Mesendoderm (in vitro differentiated cells): ENCODE results near the gene DEPDC1. TPM values are rescaled to one million over a fixed set of nuclear protein-coding genes. Genes with fewer than 3 reads are reported as not detected.

Source experiments
- DNase-seq: peaks from one replicate; pipeline ENCODE4 v3.0.0; 2013
- H2AK5ac ChIP-seq: 2 replicates; pipeline ENCODE4 v1.6.1; 2013; ENCODE audit warnings: low read length, inconsistent platforms
- H2BK120ac ChIP-seq: 2 replicates; pipeline ENCODE4 v1.6.1; 2013; ENCODE audit warnings: low read depth, mild to moderate bottlenecking, low read length, moderate library complexity, mixed read lengths
- H2BK15ac ChIP-seq: replicated peaks from 2 replicates; pipeline ENCODE4 v1.6.1; 2013; ENCODE audit warnings: low read depth, mild to moderate bottlenecking, moderate library complexity
- H2BK5ac ChIP-seq: 2 replicates; pipeline ENCODE4 v1.6.1; 2013; ENCODE audit warnings: low read length, inconsistent platforms
- H3K18ac ChIP-seq: 2 replicates; pipeline ENCODE4 v1.6.1; 2013; ENCODE audit warnings: mild to moderate bottlenecking, low read length, mixed read lengths
- H3K23ac ChIP-seq: one replicate; pipeline ENCODE4 v1.6.1; 2013; ENCODE audit warnings: low read length
- H3K27ac ChIP-seq: 2 replicates; pipeline ENCODE4 v1.5.1; 2013; ENCODE audit warnings: low read depth, mild to moderate bottlenecking, inconsistent platforms, low read length, moderate library complexity
- H3K27me3 ChIP-seq: 2 replicates; pipeline ENCODE4 v1.6.1; 2013; ENCODE audit warnings: low read length, control low read depth, mild to moderate bottlenecking, inconsistent platforms; ENCODE audit not compliant: insufficient read depth, poor library complexity
- H3K36me3 ChIP-seq: 2 replicates; pipeline ENCODE4 v1.6.1; 2013; ENCODE audit warnings: low read length, inconsistent platforms; ENCODE audit not compliant: control insufficient read depth, insufficient read depth
- H3K4ac ChIP-seq: one replicate; pipeline ENCODE4 v1.6.1; 2013; ENCODE audit warnings: low read depth, mild to moderate bottlenecking, low read length, moderate library complexity
- H3K4me1 ChIP-seq: 2 replicates; pipeline ENCODE4 v1.6.1; 2013; ENCODE audit warnings: low read depth, low read length, inconsistent platforms; ENCODE audit not compliant: control insufficient read depth
- H3K4me2 ChIP-seq: 2 replicates; pipeline ENCODE4 v1.6.1; 2013; ENCODE audit warnings: low read length
- H3K4me3 ChIP-seq: 2 replicates; pipeline ENCODE4 v1.5.1; 2013; ENCODE audit warnings: mild to moderate bottlenecking, low read length
- H3K56ac ChIP-seq: one replicate; pipeline ENCODE4 v1.6.1; 2013; ENCODE audit warnings: low read length
- H3K79me1 ChIP-seq: 2 replicates; pipeline ENCODE4 v1.6.1; 2013; ENCODE audit warnings: low read length, inconsistent platforms
- H3K79me2 ChIP-seq: 2 replicates; pipeline ENCODE4 v1.6.1; 2013; ENCODE audit warnings: mild to moderate bottlenecking, low read length; ENCODE audit not compliant: control insufficient read depth, insufficient read depth
- H3K9ac ChIP-seq: 2 replicates; pipeline ENCODE4 v1.6.1; 2013; ENCODE audit warnings: low read length, inconsistent platforms
- H4K5ac ChIP-seq: one replicate; pipeline ENCODE4 v1.6.1; 2013; ENCODE audit warnings: low read length
- H4K8ac ChIP-seq: one replicate; pipeline ENCODE4 v1.6.1; 2013; ENCODE audit warnings: low read depth, mild to moderate bottlenecking, control low read depth, low read length, moderate library complexity
- WGBS: extraction: QIAGEN DNeasy Blood & Tissue Kit; methylation state at CpG from one replicate; pipeline ENCODE4 v1.1.7; 2013; ENCODE audit warnings: low lambda C conversion rate, missing lambda C conversion rate; ENCODE audit not compliant: insufficient coverage; ENCODE audit errors: extremely low coverage; 5-methylcytosine and 5-hydroxymethylcytosine counted together
- polyA plus RNA-seq, 2 experiments: library from polyadenylated mRNA; stranded (reverse); fragments of 200-250 nt; gene quantifications; one replicate each; pipeline ENCODE4 v1.2.3, GENCODE V29; 2013

Gene DEPDC1
- polyA plus RNA-seq (2013, experiment 1 of 2): 28.3 TPM
- polyA plus RNA-seq (2013, experiment 2 of 2): 29.9 TPM

- H3K4me2 ChIP-seq: peak within 1 kb of the TSS; percentile 85
- H2AK5ac ChIP-seq: no peak within 1 kb of the TSS
- no peak within 1 kb of the TSS for H2BK15ac ChIP-seq
- peak within 1 kb of the TSS; percentile 83 for H2BK5ac ChIP-seq
- peak within 1 kb of the TSS; percentile 13 for H3K27ac ChIP-seq
- peak within 1 kb of the TSS; percentile 98 for H3K56ac ChIP-seq
- DNase-seq: peak; percentile 98
- no peak within 1 kb of the TSS for H4K8ac ChIP-seq
- H3K23ac ChIP-seq: peak within 1 kb of the TSS; percentile 24
- peaks cover 11% of the 10 kb centered on the region for H3K79me2 ChIP-seq
- peak within 1 kb of the TSS; percentile 98 for H3K9ac ChIP-seq
- no peaks in the 10 kb centered on the region for H3K27me3 ChIP-seq
- peaks cover 4% of the 10 kb centered on the region for H3K79me1 ChIP-seq
- peak within 1 kb of the TSS; percentile 74 for H3K4me3 ChIP-seq
- H4K5ac ChIP-seq: no peak within 1 kb of the TSS
- peaks cover 4% of the 10 kb centered on the region for H3K4me1 ChIP-seq
- WGBS: no CpG with 5 or more reads among the region's 64 CpGs
- H3K4ac ChIP-seq: peak within 1 kb of the TSS; percentile 94
- peak within 1 kb of the TSS; percentile 4 for H2BK120ac ChIP-seq
- no peaks in the 10 kb centered on the region for H3K36me3 ChIP-seq
- peak within 1 kb of the TSS; percentile 65 for H3K18ac ChIP-seq
These were observed at the start of gene DEPDC1 for GRCh38 chr1:68496680-68497357. DEPDC1 (minus strand) TSS chr1:68497082; CDS start chr1:68496999, 83 bp downstream.

GRCh38 chr1:68544651-68545050, 47.8 kb upstream of the DEPDC1 start:
- H3K79me1 ChIP-seq: no peaks in the 10 kb centered on the region
- no peak overlapping the region for H2BK15ac ChIP-seq
- H3K36me3 ChIP-seq: no peaks in the 10 kb centered on the region
- no peak overlapping the region for H2BK120ac ChIP-seq
- H4K8ac ChIP-seq: no peak overlapping the region
- H2BK5ac ChIP-seq: no peak overlapping the region
- H3K56ac ChIP-seq: no peak overlapping the region
- no peak overlapping the region for H3K9ac ChIP-seq
- no peaks in the 10 kb centered on the region for H3K27me3 ChIP-seq
- no peak overlapping the region for H3K18ac ChIP-seq
- no peak overlapping the region for H2AK5ac ChIP-seq
- H3K23ac ChIP-seq: no peak overlapping the region
- H4K5ac ChIP-seq: no peak overlapping the region
- no peaks in the 10 kb centered on the region for H3K79me2 ChIP-seq
- H3K4me3 ChIP-seq: no peak overlapping the region
- H3K27ac ChIP-seq: no peak overlapping the region
- WGBS: no CpG with 5 or more reads among the region's 4 CpGs
- H3K4me2 ChIP-seq: no peak overlapping the region
- no peaks in the 10 kb centered on the region for H3K4me1 ChIP-seq
- DNase-seq: no peak
- H3K4ac ChIP-seq: no peak overlapping the region

GRCh38 chr1:68542586-68542985, 45.7 kb upstream of the DEPDC1 start:
- H2AK5ac ChIP-seq: no peak overlapping the region
- H2BK15ac ChIP-seq: no peak overlapping the region
- no peak overlapping the region for H4K5ac ChIP-seq
- H3K79me1 ChIP-seq: no peaks in the 10 kb centered on the region
- no peak overlapping the region for H4K8ac ChIP-seq
- H3K56ac ChIP-seq: no peak overlapping the region
- DNase-seq: no peak
- H3K27me3 ChIP-seq: no peaks in the 10 kb centered on the region
- no peaks in the 10 kb centered on the region for H3K4me1 ChIP-seq
- H3K4me3 ChIP-seq: no peak overlapping the region
- no peak overlapping the region for H3K4me2 ChIP-seq
- H2BK120ac ChIP-seq: no peak overlapping the region
- no peak overlapping the region for H2BK5ac ChIP-seq
- H3K27ac ChIP-seq: no peak overlapping the region
- no peak overlapping the region for H3K9ac ChIP-seq
- H3K36me3 ChIP-seq: no peaks in the 10 kb centered on the region
- H3K79me2 ChIP-seq: no peaks in the 10 kb centered on the region
- no peak overlapping the region for H3K18ac ChIP-seq
- H3K23ac ChIP-seq: no peak overlapping the region
- H3K4ac ChIP-seq: no peak overlapping the region

GRCh38 chr1:68538941-68539340, 42.1 kb upstream of the DEPDC1 start:
- no peak overlapping the region for H3K9ac ChIP-seq
- no peak overlapping the region for H3K27ac ChIP-seq
- no peak overlapping the region for H4K8ac ChIP-seq

GRCh38 chr1:68528243-68528642, 31.4 kb upstream of the DEPDC1 start:
- Histone ChIP-seq H3K36me3 (no peaks in the 10 kb centered on the region), H3K27me3 (no peaks in the 10 kb centered on the region), H2BK15ac (no peak overlapping the region), H3K56ac (no peak overlapping the region), H3K27ac (no peak overlapping the region), H3K18ac (no peak overlapping the region), H3K4ac (no peak overlapping the region), H3K4me2 (no peak overlapping the region), H2AK5ac (no peak overlapping the region), H4K8ac (no peak overlapping the region), H4K5ac (no peak overlapping the region), H3K79me1 (no peaks in the 10 kb centered on the region), H3K23ac (no peak overlapping the region), H3K79me2 (no peaks in the 10 kb centered on the region), H2BK120ac (no peak overlapping the region), H3K4me1 (no peaks in the 10 kb centered on the region), H2BK5ac (no peak overlapping the region), H3K4me3 (no peak overlapping the region), H3K9ac (no peak overlapping the region)
- DNase-seq: no peak
- no CpG with 5 or more reads among the region's 3 CpGs for WGBS

More at GRCh38 chr1:68538941-68539340, 42.1 kb upstream of the DEPDC1 start:
- Histone ChIP-seq H3K4me3 (no peak overlapping the region), H2AK5ac (no peak overlapping the region), H3K79me1 (no peaks in the 10 kb centered on the region), H3K36me3 (no peaks in the 10 kb centered on the region), H3K27me3 (no peaks in the 10 kb centered on the region), H3K18ac (no peak overlapping the region), H3K4ac (no peak overlapping the region), H2BK5ac (no peak overlapping the region), H3K4me1 (no peaks in the 10 kb centered on the region), H3K79me2 (no peaks in the 10 kb centered on the region), H4K5ac (no peak overlapping the region), H3K23ac (no peak overlapping the region), H3K56ac (no peak overlapping the region), H2BK120ac (no peak overlapping the region), H2BK15ac (no peak overlapping the region), H3K4me2 (no peak overlapping the region)
- no peak for DNase-seq

GRCh38 chr1:68525781-68526180, 28.9 kb upstream of the DEPDC1 start:
- DNase-seq: no peak
- H2BK120ac ChIP-seq: no peak overlapping the region
- no peak overlapping the region for H4K8ac ChIP-seq
- H3K27me3 ChIP-seq: no peaks in the 10 kb centered on the region
- no peak overlapping the region for H3K27ac ChIP-seq
- no CpG with 5 or more reads among the region's 2 CpGs for WGBS
- no peak overlapping the region for H3K18ac ChIP-seq
- no peak overlapping the region for H4K5ac ChIP-seq
- H3K56ac ChIP-seq: no peak overlapping the region
- no peak overlapping the region for H2BK15ac ChIP-seq
- no peak overlapping the region for H3K4me2 ChIP-seq
- no peaks in the 10 kb centered on the region for H3K79me2 ChIP-seq
- no peak overlapping the region for H2BK5ac ChIP-seq
- no peak overlapping the region for H3K4me3 ChIP-seq
- no peaks in the 10 kb centered on the region for H3K79me1 ChIP-seq
- H3K4me1 ChIP-seq: no peaks in the 10 kb centered on the region
- H3K36me3 ChIP-seq: no peaks in the 10 kb centered on the region
- H3K4ac ChIP-seq: no peak overlapping the region
- no peak overlapping the region for H3K9ac ChIP-seq
- no peak overlapping the region for H3K23ac ChIP-seq
- H2AK5ac ChIP-seq: no peak overlapping the region
